NCI-H187 treated with DMSO at 0.1 percent for 48 hours (cell line): ENCODE data around the gene DCLK2.

Experiments used
- DNase-seq: peaks from one replicate; lab custom pipeline; 2025; lab: John Stamatoyannopoulos, UW

Gene DCLK2

GRCh38 chr4:150117629-150118028, 39.4 kb downstream of the DCLK2 start:
- DNase-seq, result no peak

- DNase-seq, result no peak
Measured at GRCh38 chr4:150119492-150119891, 41.2 kb downstream of the DCLK2 start.

- no peak for DNase-seq
Measured at GRCh38 chr4:150123087-150123486, 44.8 kb downstream of the DCLK2 start.

- DNase-seq, result no peak
Measured at GRCh38 chr4:150123796-150124677, 45.8 kb downstream of the DCLK2 start.

GRCh38 chr4:150126201-150126863, 48.1 kb downstream of the DCLK2 start:
- DNase-seq, result no peak

GRCh38 chr4:150126864-150127203, 48.6 kb downstream of the DCLK2 start:
- DNase-seq, result no peak

GRCh38 chr4:150127757-150128156, 49.5 kb downstream of the DCLK2 start:
- DNase-seq, result no peak

GRCh38 chr4:150130933-150131332, 52.7 kb downstream of the DCLK2 start:
- DNase-seq, result no peak

GRCh38 chr4:150131581-150132228, 53.5 kb downstream of the DCLK2 start:
- no peak for DNase-seq

- no peak for DNase-seq
Measured at GRCh38 chr4:150133605-150134004, 55.4 kb downstream of the DCLK2 start.

- DNase-seq, result no peak
Measured at GRCh38 chr4:150135134-150135772, 57.0 kb downstream of the DCLK2 start.

GRCh38 chr4:150136036-150136435, 57.8 kb downstream of the DCLK2 start:
- DNase-seq, result no peak

- no peak for DNase-seq
Measured at GRCh38 chr4:150136481-150136880, 58.2 kb downstream of the DCLK2 start.

- DNase-seq, result no peak
Measured at GRCh38 chr4:150139297-150139865, 61.1 kb downstream of the DCLK2 start.

GRCh38 chr4:150140774-150141400, 62.6 kb downstream of the DCLK2 start:
- no peak for DNase-seq

GRCh38 chr4:150141756-150142155, 63.5 kb downstream of the DCLK2 start:
- no peak for DNase-seq

- DNase-seq, result no peak
Measured at GRCh38 chr4:150142831-150143230, 64.6 kb downstream of the DCLK2 start.

GRCh38 chr4:150145090-150145945, 67.1 kb downstream of the DCLK2 start:
- no peak for DNase-seq

GRCh38 chr4:150145946-150146340, 67.7 kb downstream of the DCLK2 start:
- DNase-seq, result no peak

GRCh38 chr4:150149381-150149780, 71.1 kb downstream of the DCLK2 start:
- DNase-seq, result no peak

GRCh38 chr4:150150629-150151062, 72.4 kb downstream of the DCLK2 start:
- no peak for DNase-seq
